Measurements from ENCODE around the gene LRP8.

- TF ChIP-seq CTCF (conservative IDR thresholded peaks at IDR 0.05; ENCODE audit: low read depth, low read length) (no peak), NFE2L2 (IDR thresholded peaks at IDR 0.05; ENCODE audit: low read depth, low read length) (no peak), POLR2A (IDR thresholded peaks at IDR 0.05; ENCODE audit: low read depth, low read length) (no peak), MXI1 (IDR thresholded peaks at IDR 0.05; ENCODE audit: borderline replicate concordance, low read depth, low read length) (no peak), RCOR1 (IDR thresholded peaks at IDR 0.05; ENCODE audit: insufficient replicate concordance, low read length) (no peak), RFX5 (IDR thresholded peaks at IDR 0.05; ENCODE audit: low read depth, low read length) (no peak), CHD1 (IDR thresholded peaks at IDR 0.05; ENCODE audit: low read depth, low read length) (no peak), RAD21 (IDR thresholded peaks at IDR 0.05; ENCODE audit: low read length) (no peak), CEBPB (IDR thresholded peaks at IDR 0.05; ENCODE audit: low read depth, low read length) (no peak)
Observed at GRCh38 chr1:53272349-53272748, 55.5 kb downstream of the LRP8 start.

Data from IMR-90 (cell line).